PC-9 (cell line): Measurements from ENCODE around the gene PPARA. TPM values are rescaled to one million over a fixed set of nuclear protein-coding genes. Genes with fewer than 3 reads are reported as not detected.
A peak's percentile ranks its signal among the peaks of the same experiment; 100 is the strongest.

Experiments
- BruUV-seq: library from RNA; stranded (reverse); fragments of 400-500 nt; replicated peaks from 2 replicates; lab custom pipeline; 2021; lab: Mats Ljungman, UMichigan
- CTCF ChIA-PET: fragments of 300-600 bp; sonication (Branson Sonifier 250); formaldehyde crosslinking; loops from one replicate; lab custom pipeline; 2022; ENCODE audit warnings: antibody characterized with exemption; lab: Charles Lee
- POLR2A ChIA-PET: fragments of 300-600 bp; sonication (Branson Sonifier 250); formaldehyde crosslinking; loops from one replicate; lab custom pipeline; 2022; ENCODE audit warnings: antibody characterized with exemption; ENCODE audit not compliant: unreplicated experiment; lab: Charles Lee
- DNase-seq, 2 experiments: peaks; one replicate each; pipeline versions ENCODE4 v3.0.0 to v3.0.0-alpha.2; 2015 to 2022; ENCODE audit warnings: mixed read lengths in 1 of 2
- H2AFZ ChIP-seq: fragments of 200-600 bp; sonication (generic); 2 replicates; pipeline ENCODE4 v1.8.1; 2017; ENCODE audit warnings: antibody characterized with exemption
- H3F3A ChIP-seq: fragments of 200-600 bp; sonication (generic); 2 replicates; pipeline ENCODE4 v1.8.1; 2017; ENCODE audit warnings: antibody characterized with exemption, mild to moderate bottlenecking, low read depth; ENCODE audit not compliant: insufficient read depth
- H3K27ac ChIP-seq: fragments of 200-600 bp; sonication (generic); 2 replicates; pipeline ENCODE4 v1.6.1; 2016; ENCODE audit warnings: mixed run types
- H3K27me3 ChIP-seq: fragments of 200-600 bp; sonication (generic); 2 replicates; pipeline ENCODE4 v1.6.1; 2016; ENCODE audit warnings: low read depth, mixed run types; ENCODE audit not compliant: insufficient read depth
- H3K36me3 ChIP-seq: fragments of 200-600 bp; sonication (generic); 2 replicates; pipeline ENCODE4 v1.6.1; 2016; ENCODE audit warnings: low read depth, mixed run types
- H3K4me1 ChIP-seq: fragments of 200-600 bp; sonication (generic); replicated peaks from 2 replicates; pipeline ENCODE4 v1.6.1; 2016; ENCODE audit warnings: mixed run types; ENCODE audit not compliant: insufficient read depth
- H3K4me2 ChIP-seq: fragments of 200-600 bp; sonication (generic); 2 replicates; pipeline ENCODE4 v1.6.1; 2017; ENCODE audit warnings: mixed run types
- H3K4me3 ChIP-seq: fragments of 200-600 bp; sonication (generic); 2 replicates; pipeline ENCODE4 v1.6.1; 2016; ENCODE audit warnings: mixed run types
- H3K79me2 ChIP-seq: fragments of 200-600 bp; sonication (generic); 2 replicates; pipeline ENCODE4 v1.6.1; 2017; ENCODE audit warnings: low read depth, mixed run types
- H3K9me2 ChIP-seq: fragments of 200-600 bp; sonication (generic); 2 replicates; pipeline ENCODE4 v1.8.1; 2017; ENCODE audit warnings: mild to moderate bottlenecking; ENCODE audit not compliant: insufficient read depth
- H3K9me3 ChIP-seq: fragments of 200-600 bp; sonication (generic); 2 replicates; pipeline ENCODE4 v1.8.1; 2016; ENCODE audit warnings: low read depth; ENCODE audit not compliant: insufficient read depth
- H4K20me1 ChIP-seq: fragments of 200-600 bp; sonication (generic); 2 replicates; pipeline ENCODE4 v1.8.1; 2017; ENCODE audit not compliant: insufficient read depth
- EZH2 ChIP-seq: fragments of 200-600 bp; sonication (generic); IDR thresholded peaks from 2 replicates; pipeline ENCODE4 v1.8.0; 2017; ENCODE audit warnings: antibody characterized with exemption, low read depth
- intact Hi-C: fragments of 100-400 bp; cut with micrococcal nuclease; formaldehyde crosslinking; loops from one replicate; pipeline ENCODE4 v1.10.0; 2022; ENCODE audit not compliant: unreplicated experiment
- total RNA-seq: library from RNA; stranded (reverse); gene quantifications from 2 replicates; pipeline ENCODE4 v1.2.3, GENCODE V29; 2021
- TF ChIP-seq, protein P1 (sequence below): fragments of 200-600 bp; sonication (generic); conservative IDR thresholded peaks from 2 replicates; pipeline ENCODE4 v1.6.1; 2017; ENCODE audit warnings: mixed run types, antibody characterized with exemption, mild to moderate bottlenecking, moderate library complexity

PPARA gene
- total RNA-seq, 1 experiment from 2014 or later: 43.9 TPM

DNA sequence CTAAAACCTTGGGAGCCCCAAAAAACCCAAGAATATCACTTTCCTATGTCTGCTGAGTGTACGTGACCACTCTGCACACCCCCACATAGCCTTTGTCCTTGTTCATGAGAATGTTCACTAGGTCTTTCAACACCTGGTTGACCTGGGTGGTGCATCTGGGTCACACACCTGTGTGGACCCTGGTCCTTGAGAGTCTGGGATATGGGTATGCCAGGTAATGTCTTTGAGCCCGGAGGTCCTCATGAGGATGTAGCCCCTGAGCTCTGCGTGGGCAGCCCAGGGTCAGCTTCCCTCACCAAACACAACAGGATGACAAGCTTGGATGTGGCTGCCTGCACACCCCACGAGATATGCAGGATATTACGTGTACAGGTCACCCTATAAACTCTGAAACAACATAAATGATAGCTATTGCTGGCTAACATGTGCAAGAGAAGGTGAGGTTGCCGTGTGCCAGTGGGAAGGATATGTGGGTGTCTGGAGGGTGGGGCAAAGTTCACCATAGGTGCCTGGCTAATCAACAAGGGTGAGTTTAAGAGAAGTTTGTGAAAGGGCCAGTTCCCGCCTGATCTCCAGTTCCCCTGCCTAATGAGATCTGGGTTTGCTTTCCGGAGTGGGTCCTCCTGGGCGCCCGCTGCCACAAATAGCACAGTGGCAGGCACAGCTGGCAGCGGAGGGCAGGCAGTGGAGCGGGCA is 1.4 kb upstream of the PPARA start:
- no TSS peak for BruUV-seq
- Histone ChIP-seq H3K9me2 (no peaks in the 10 kb centered on the region), H3K79me2 (0 out of 2 replicates have a peak, but pooled peaks cover 5% of the 10 kb centered on the region), H3K27me3 (peaks cover 7% of the 10 kb centered on the region; the same call in 1 of the 2 replicates), H2AFZ (peak overlapping the region; percentile 98), H3K9me3 (no peaks in the 10 kb centered on the region), H3K4me3 (peak overlapping the region; percentile 88; the same call in 1 of the 2 replicates), H4K20me1 (peaks cover 5% of the 10 kb centered on the region; the same call in 1 of the 2 replicates), H3K4me1 (peaks cover 20% of the 10 kb centered on the region), H3K4me2 (peak overlapping the region; percentile 93), H3K36me3 (no peaks in the 10 kb centered on the region), H3F3A (peaks cover 22% of the 10 kb centered on the region; the same call in 1 of the 2 replicates), H3K27ac (no peak overlapping the region)
- no peak for TF ChIP-seq EZH2
- TF ChIP-seq, protein P1, sequence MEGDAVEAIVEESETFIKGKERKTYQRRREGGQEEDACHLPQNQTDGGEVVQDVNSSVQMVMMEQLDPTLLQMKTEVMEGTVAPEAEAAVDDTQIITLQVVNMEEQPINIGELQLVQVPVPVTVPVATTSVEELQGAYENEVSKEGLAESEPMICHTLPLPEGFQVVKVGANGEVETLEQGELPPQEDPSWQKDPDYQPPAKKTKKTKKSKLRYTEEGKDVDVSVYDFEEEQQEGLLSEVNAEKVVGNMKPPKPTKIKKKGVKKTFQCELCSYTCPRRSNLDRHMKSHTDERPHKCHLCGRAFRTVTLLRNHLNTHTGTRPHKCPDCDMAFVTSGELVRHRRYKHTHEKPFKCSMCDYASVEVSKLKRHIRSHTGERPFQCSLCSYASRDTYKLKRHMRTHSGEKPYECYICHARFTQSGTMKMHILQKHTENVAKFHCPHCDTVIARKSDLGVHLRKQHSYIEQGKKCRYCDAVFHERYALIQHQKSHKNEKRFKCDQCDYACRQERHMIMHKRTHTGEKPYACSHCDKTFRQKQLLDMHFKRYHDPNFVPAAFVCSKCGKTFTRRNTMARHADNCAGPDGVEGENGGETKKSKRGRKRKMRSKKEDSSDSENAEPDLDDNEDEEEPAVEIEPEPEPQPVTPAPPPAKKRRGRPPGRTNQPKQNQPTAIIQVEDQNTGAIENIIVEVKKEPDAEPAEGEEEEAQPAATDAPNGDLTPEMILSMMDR: no peak
- no peak for DNase-seq
- intact Hi-C loops: no loop called here
- POLR2A ChIA-PET: interaction anchor here (0.9 kb wide), 1 partner anchor 101 kb away, joined by 3 read pairs; the partner anchor contains the start of gene CDPF1
- CTCF ChIA-PET: no interaction called here

DNA sequence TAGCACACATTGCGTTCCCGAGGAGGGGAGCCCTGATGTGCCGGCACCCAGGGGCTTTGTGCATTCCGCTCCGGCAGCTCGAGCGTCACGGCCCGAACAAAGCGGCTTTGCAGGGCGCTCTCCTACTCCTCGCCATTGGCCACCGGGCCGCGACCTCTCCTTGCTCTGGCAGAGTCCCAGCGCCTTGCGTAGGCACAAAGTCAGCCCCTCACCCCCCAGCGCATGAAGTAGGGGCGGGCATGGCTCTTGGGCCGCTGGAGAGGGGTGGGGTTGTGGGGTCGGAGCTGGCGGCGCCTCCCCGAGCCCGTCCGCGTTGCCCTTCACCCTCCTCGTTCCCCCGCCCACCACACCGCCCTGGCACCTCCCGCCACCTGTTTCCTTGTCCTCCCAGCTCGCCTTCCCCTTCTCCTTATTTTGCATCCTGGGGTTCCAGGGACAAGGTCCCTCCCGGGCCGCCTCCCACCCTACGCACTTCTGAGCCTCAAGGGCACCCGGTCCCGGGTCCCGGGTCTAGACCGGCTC is 753 bp upstream of the PPARA start:
- Histone ChIP-seq H4K20me1 (peaks cover 5% of the 10 kb centered on the region; the same call in 1 of the 2 replicates), H3K9me3 (no peaks in the 10 kb centered on the region), H3K36me3 (no peaks in the 10 kb centered on the region), H3K79me2 (0 out of 2 replicates have a peak, but pooled peaks cover 5% of the 10 kb centered on the region), H3K27me3 (peaks cover 7% of the 10 kb centered on the region; the same call in 1 of the 2 replicates), H3F3A (peaks cover 22% of the 10 kb centered on the region; the same call in 1 of the 2 replicates), H3K9me2 (no peaks in the 10 kb centered on the region), H3K4me1 (peaks cover 20% of the 10 kb centered on the region), H3K4me2 (peak overlapping the region; percentile 93), H3K27ac (no peak overlapping the region), H2AFZ (peak overlapping the region; percentile 98), H3K4me3 (peak overlapping the region; percentile 88)
- CTCF ChIA-PET: no interaction called here
- POLR2A ChIA-PET: interaction anchor here (0.7 to 0.9 kb wide), 2 partner anchors 76 to 100 kb away, joined by 3 to 8 read pairs; partner anchors contain the start of gene CDPF1
- TF ChIP-seq, protein P1: no peak
- TF ChIP-seq EZH2: no peak
- DNase-seq: peak in 1 of 2 experiments; percentile 63
- intact Hi-C loops: loop anchor here (2.0 to 10.0 kb wide), 2 partner anchors 85 to 147 kb away; partner anchors contain the start of gene GTSE1
- no TSS peak for BruUV-seq
